Osteocyte (in vitro differentiated cells): ENCODE measurements around the gene MSH3. TPM values are rescaled to one million over a fixed set of nuclear protein-coding genes. Genes with fewer than 3 reads are reported as not detected.

Experiments used
- DNase-seq: peaks from one replicate; pipeline ENCODE4 v3.0.0; 2021; ENCODE audit warnings: mixed read lengths; ENCODE audit not compliant: unreplicated experiment; ENCODE audit errors: extremely low spot score
- H3K27ac Mint-ChIP-seq: one replicate; pipeline ENCODE4 v1.8.0; 2021; ENCODE audit warnings: mild to moderate bottlenecking, mixed read lengths; ENCODE audit not compliant: unreplicated experiment
- H3K27me3 Mint-ChIP-seq: one replicate; pipeline ENCODE4 v1.8.0; 2021; ENCODE audit warnings: mixed read lengths; ENCODE audit not compliant: unreplicated experiment
- H3K36me3 Mint-ChIP-seq: one replicate; pipeline ENCODE4 v1.8.0; 2021; ENCODE audit warnings: mixed read lengths; ENCODE audit not compliant: unreplicated experiment
- H3K4me1 Mint-ChIP-seq: one replicate; pipeline ENCODE4 v1.8.0; 2021; ENCODE audit warnings: mixed read lengths; ENCODE audit not compliant: unreplicated experiment
- H3K4me3 Mint-ChIP-seq: one replicate; pipeline ENCODE4 v1.8.0; 2021; ENCODE audit warnings: mild to moderate bottlenecking, moderate library complexity, mixed read lengths; ENCODE audit not compliant: unreplicated experiment
- H3K9me3 Mint-ChIP-seq: one replicate; pipeline ENCODE4 v1.8.0; 2021; ENCODE audit warnings: mixed read lengths; ENCODE audit not compliant: unreplicated experiment
- CTCF ChIP-seq: fragments of 200-600 bp; sonication (generic); IDR thresholded peaks from 2 replicates; pipeline ENCODE4 v1.5.0; 2021; ENCODE audit warnings: antibody characterized with exemption, mild to moderate bottlenecking, moderate library complexity
- total RNA-seq: library from RNA; stranded (reverse); gene quantifications from 2 replicates; pipeline ENCODE4 v1.2.1, GENCODE V29; 2021

The MSH3 gene
- total RNA-seq, 1 donor from 2014 or later, result 14.8 TPM

GRCh38 chr5:80623999-80624398 is 30.5 kb upstream of the MSH3 start:
- H3K4me1 Mint-ChIP-seq, result peaks cover under 1% of the 10 kb centered on the region
- H3K36me3 Mint-ChIP-seq, result peaks cover under 1% of the 10 kb centered on the region
- no peak overlapping the region for H3K4me3 Mint-ChIP-seq
- H3K27ac Mint-ChIP-seq, result no peak overlapping the region
- no peak for DNase-seq
- no peak for TF ChIP-seq CTCF
- H3K27me3 Mint-ChIP-seq, result no peaks in the 10 kb centered on the region
- no peaks in the 10 kb centered on the region for H3K9me3 Mint-ChIP-seq

GRCh38 chr5:80625230-80625629 is 29.2 kb upstream of the MSH3 start:
- no peak for DNase-seq
- TF ChIP-seq CTCF, result no peak
- no peaks in the 10 kb centered on the region for H3K9me3 Mint-ChIP-seq
- peaks cover 7% of the 10 kb centered on the region for H3K36me3 Mint-ChIP-seq
- no peak overlapping the region for H3K4me3 Mint-ChIP-seq
- H3K27ac Mint-ChIP-seq, result no peak overlapping the region
- H3K4me1 Mint-ChIP-seq, result peaks cover 9% of the 10 kb centered on the region
- H3K27me3 Mint-ChIP-seq, result no peaks in the 10 kb centered on the region

- H3K4me1 Mint-ChIP-seq, result peaks cover 9% of the 10 kb centered on the region
- no peaks in the 10 kb centered on the region for H3K9me3 Mint-ChIP-seq
- H3K27ac Mint-ChIP-seq, result peak overlapping the region; percentile 73
- peaks cover 16% of the 10 kb centered on the region for H3K36me3 Mint-ChIP-seq
- no peak for DNase-seq
- TF ChIP-seq CTCF, result no peak
- no peaks in the 10 kb centered on the region for H3K27me3 Mint-ChIP-seq
- no peak overlapping the region for H3K4me3 Mint-ChIP-seq
These were observed 25.2 kb upstream of the MSH3 start for GRCh38 chr5:80629281-80629680.

- DNase-seq, result no peak
- no peak for TF ChIP-seq CTCF
- no peak overlapping the region for H3K4me3 Mint-ChIP-seq
- no peak overlapping the region for H3K27ac Mint-ChIP-seq
- peaks cover 9% of the 10 kb centered on the region for H3K4me1 Mint-ChIP-seq
- no peaks in the 10 kb centered on the region for H3K27me3 Mint-ChIP-seq
- peaks cover 16% of the 10 kb centered on the region for H3K36me3 Mint-ChIP-seq
- H3K9me3 Mint-ChIP-seq, result no peaks in the 10 kb centered on the region
These were observed 22.9 kb upstream of the MSH3 start for GRCh38 chr5:80631278-80632259.

- Mint-ChIP-seq H3K36me3 (peaks cover 16% of the 10 kb centered on the region), H3K4me3 (no peak overlapping the region), H3K4me1 (peaks cover 9% of the 10 kb centered on the region), H3K27ac (no peak overlapping the region), H3K9me3 (no peaks in the 10 kb centered on the region), H3K27me3 (no peaks in the 10 kb centered on the region)
- no peak for DNase-seq
- TF ChIP-seq CTCF, result no peak
These were observed 21.8 kb upstream of the MSH3 start for GRCh38 chr5:80632700-80633099.
